Muscle of arm (tissue), 12 donors: Measurements from ENCODE around the gene STK24. TPM values are rescaled to one million over a fixed set of nuclear protein-coding genes. Genes with fewer than 3 reads are reported as not detected.

Source experiments
- DNase-seq: peaks from one replicate; pipeline ENCODE4 v3.0.0-alpha.2; 2013
- polyA plus RNA-seq, 12 donors: library from polyadenylated mRNA; unstranded; fragments of 120-200 nt; gene quantifications; one replicate each; pipeline ENCODE4 v1.2.1, GENCODE V29; 2013; ENCODE audit not compliant: insufficient read length in 12 of 12

The STK24 gene
- polyA plus RNA-seq, 12 donors = 41.5 to 115 (median 46.2) TPM; not detected in 1

DNA sequence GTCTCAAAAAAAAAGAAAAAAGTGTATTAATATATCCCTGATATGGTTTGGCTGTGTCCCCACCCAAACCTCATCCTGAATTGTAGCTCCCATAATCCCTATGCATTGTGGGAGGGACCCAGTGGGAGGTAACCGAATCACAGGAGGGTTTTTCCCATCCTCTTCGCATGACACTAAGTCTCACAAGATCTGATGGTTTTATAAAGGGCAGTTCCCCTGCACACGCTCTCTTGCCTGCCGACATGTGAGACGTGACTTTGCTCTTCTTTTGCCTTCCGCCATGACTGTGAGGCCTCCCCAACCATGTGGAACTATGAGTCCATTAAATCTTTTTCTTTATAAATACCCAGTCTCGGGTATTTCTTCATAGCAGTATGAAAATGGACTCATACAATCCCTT is 17.7 kb downstream of the STK24 start:
- DNase-seq = no peak

DNA sequence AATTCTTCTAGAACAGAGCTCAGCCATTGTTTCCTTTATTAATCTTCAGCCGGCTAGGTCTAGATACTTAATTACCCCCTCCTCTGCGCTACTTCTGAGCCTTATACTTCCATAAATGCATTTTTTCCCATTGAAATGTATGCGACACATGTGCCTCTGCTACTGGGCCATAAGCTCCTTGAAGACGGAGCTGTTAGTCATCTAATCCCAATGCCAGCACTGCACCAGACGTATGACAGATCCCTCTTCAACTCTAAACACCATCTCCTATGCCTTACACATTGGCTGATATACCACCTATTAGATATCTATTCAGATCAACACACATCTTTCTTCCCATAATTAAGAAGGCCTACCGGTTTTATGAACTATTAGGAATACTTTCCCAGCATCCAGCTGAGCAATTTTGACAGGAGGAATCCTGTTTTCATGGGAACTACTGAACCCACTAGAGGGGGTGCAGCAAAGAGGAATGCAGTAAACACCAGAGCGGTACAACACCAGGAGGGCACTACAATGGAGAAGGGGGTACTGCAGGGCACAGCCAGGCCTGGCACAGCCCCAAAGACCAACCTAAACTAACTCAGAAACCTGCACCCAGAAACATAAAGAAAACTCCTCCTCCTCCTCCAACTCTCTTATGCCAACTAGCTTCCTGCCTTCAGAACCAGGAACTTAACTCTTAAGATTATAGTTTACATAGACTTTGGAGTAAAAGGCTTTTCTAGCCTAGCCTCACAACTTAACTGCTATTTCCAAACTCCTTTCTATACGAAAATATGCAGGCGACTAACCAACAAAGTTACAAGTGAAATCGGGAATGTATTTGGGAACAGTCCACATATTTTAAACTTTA is 18.7 kb downstream of the STK24 start:
- no peak for DNase-seq

DNA sequence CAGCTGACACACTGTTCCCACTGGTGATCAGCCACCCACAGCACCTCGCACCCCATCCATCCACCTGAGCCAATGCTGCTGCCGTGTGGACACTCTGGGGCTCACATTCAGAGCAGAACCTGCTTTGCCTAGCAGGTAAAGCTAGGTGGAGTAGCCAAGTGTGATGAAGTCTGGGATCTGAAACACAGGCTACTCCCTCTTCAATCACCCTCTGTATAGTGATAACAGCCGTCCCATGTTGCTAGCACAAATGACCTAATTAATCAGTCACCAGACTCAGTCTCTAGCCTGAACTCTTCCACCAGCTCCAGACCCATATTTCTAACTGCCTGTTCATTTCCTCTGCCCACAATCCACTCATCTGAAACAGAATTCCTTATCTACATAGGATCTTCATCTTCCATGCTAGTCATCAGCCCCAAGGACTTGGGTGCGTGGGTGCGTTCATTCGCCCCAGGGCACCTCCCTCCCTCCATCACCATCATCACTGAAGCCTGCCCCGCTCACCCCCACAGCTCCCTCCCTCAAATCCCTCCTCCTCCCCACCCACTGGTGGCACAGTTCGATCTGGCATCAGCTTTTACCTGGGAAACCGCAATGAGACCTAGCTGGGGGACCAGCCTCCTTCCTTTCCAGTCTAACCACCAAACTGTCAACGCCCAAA is 19.8 kb downstream of the STK24 start:
- no peak for DNase-seq

DNA sequence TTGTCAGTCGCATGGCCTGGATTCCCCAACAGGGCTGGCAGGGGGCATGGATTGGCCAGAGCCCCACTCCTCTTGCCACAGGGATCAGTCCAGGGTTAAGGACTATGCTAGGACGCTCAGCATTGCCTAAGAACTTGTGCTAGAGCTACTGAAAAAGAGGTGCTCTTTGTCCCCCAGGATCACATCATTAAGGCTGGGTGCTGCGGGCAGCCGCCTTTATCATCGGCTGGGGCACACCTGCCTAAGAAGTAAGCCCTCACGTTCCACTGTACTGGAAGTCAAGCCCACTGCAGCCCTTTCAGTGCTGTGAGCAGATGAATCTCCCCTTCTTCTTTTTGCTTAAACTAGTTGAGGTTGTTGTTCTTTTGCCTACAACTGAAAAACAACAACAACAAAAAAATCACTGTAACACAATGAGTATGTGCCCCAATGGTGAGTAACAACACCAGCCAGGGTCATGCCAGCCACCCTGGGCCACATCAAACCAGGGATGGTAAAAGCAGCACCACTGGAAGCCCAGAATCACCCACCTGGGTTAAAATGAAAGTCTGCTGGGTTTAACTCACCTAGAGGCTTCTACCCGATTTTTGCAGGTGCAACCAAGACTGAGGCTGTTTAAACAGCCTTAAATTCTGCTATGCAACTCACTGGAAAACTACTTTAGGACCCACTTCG is 20.6 kb downstream of the STK24 start:
- DNase-seq = no peak

DNA sequence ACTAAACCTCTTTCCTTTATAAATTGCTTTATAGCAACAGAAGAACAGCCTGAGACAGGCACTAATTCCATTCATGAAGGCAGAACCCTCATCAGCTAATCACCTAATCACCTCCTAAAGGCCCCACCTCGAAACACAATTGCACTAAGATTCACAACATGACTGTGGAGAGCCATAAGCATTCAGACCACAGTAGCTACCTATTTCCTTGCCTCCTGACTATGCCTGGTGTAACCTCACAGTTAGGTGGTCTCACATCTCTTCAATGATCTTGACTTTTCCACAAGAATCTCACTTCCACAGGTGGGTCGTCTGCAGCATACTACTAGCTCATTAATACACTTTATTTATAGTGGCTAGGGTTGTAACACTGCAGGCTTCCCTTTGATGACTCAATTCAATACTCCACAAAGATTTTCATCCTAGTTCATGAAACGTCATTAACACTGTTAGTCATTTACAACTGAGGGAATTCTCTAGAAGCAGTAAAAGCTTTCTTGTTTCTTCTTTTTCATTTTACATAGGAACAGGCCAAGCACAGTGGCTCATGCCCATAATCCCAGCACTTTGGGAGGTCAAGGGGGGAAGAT is 27.1 kb downstream of the STK24 start:
- DNase-seq = no peak

DNA sequence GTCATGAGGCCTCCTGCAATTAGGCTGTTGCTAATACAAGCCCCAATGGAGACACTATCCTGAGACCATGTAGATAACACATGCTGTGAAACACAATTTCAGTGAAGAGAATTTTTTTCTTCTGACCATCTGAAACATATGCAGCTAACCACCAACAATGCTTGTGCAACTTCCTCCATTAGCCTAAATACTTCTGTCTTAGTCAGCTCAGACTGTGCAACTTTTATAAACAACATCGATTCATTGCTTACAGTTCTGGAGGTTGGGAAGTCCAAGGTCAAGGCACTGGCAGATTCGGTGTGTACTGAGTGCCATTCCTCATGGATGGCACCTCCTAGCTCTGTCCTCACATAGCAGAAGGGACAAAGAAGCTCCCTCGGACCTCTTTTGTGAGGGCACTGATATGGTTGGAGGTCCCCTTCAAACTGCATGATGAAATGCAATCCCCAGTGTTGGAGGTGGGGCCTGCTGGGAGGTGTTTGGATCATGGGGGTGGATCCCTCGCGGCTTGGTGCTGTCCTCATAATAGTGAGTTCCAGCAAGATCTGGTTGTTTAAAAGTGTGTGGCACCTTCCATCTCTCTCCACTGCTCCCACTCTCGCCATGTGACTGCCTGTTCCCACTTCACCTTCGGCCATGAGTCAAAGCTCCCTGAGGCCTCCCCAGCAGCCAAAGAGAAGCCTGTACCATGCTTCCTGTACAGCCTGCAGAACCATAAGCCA is 27.7 kb downstream of the STK24 start:
- DNase-seq = no peak

DNA sequence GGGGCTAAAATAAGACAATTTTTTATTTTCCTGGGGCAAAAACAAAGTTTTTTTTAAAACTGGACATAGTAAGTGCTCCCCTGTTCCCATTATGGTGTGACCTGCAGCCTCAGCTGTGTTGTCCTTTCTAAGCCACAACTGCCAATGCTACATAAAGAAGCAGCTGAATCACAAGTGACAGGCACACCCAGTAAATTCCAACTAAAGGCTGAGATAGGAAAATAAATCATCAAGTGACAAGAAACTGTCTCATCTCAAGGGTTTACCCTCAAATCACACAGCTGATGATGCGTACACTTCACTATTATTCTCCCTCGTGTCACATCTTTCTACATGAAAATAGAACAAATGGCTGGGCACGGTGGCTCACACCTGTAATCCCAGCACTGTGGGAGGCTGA is 28.7 kb downstream of the STK24 start:
- no peak for DNase-seq

DNA sequence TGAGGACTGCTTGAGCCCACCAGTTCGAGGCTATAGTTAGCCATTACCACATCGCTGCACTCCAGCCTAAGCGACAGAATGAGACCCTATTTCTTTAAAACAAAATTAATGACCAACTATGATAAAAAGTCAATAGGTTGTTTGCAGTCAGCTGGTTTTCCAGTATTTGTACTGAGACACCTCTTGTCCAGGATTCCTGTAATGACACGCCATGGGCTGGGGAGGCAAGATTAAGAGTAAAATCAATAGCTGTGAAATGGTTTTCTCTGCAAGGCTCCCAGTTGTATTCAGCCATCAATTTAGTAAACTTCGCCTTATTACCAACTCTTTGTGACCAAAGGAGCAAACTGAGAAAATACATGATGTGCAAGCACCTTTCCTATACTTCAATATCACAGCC is 29.5 kb downstream of the STK24 start:
- DNase-seq = no peak

DNA sequence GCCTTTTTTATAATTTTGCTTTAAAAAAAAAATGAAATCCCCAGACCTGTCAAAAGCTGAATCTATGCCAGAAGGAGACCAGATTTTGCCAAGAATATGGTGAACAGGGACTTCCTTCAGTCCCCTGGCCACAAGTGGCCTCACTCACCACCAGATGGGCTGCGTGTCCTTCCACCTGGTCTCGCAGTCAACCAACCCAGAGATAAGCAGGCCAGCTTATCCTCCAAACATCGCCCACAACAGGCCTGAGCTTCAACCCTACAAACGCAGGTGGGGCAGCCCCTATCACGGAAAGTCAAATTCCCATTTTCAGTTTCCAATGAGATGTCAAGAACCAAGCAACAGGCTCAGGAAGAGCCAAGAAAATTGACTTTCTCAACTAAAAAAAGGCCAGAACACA is 30.5 kb downstream of the STK24 start:
- no peak for DNase-seq

DNA sequence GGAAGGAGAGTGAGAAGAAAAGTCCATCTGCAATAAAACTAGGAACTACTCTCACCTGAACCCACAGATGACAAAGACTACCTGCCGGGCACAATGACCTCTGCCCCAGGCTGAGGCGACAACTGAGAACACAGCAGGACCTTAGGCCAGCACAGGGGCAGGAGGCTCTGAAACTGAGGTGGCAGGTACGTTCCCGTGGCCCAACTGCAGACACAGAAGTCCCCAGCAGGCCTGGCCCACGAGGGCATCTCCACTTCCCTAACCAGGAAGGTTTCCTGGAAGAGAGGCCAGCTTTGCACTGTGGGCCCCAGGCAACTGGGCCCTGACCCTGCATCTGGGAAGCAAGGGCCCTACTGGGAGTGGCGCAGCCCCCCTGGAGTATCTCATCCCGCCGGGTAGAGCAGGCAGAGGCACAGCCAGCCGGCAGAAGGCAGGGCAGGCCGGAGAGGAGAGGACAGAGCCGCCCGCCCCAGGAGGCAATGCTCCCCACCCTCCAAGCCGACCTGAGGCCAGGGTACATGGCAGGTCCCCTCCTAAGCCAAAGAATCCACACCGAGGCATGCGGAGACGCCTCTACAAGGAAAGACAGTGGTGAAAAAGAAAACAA is 32.7 kb downstream of the STK24 start:
- DNase-seq = no peak

DNA sequence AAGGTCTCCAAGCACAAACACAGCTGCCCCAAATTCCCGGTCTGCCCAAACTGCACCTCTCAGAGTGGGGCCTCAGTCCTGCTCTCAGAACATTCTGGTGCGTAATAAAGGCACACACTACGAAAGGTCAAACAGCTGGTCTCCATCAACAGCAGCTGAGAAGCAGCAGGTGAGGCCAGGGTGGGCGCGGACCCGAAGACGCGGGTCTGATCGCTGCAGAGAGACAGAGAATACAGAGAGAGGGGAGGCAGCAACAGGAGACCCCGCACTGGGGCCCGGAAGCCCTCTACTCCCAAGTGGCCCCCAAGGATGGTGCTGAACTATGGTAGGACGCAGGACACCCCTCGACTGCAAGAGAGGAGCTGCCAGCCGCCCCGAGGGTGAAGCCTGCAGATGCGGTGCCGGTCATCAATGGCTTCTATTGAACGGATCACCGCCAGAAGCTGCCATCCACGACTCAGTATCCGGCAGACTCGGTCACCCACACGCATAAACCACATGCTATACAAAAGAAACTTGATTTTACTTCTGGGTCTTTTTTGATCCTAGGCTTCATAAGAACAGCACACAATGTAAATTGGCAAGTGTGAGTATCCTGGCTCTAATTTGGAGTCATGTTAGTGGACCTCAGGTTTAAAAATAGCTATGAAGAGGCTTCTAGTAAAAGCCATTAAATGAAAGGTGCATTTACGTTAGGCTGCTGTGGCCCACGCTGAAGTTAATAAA is 33.4 kb downstream of the STK24 start:
- DNase-seq = no peak

DNA sequence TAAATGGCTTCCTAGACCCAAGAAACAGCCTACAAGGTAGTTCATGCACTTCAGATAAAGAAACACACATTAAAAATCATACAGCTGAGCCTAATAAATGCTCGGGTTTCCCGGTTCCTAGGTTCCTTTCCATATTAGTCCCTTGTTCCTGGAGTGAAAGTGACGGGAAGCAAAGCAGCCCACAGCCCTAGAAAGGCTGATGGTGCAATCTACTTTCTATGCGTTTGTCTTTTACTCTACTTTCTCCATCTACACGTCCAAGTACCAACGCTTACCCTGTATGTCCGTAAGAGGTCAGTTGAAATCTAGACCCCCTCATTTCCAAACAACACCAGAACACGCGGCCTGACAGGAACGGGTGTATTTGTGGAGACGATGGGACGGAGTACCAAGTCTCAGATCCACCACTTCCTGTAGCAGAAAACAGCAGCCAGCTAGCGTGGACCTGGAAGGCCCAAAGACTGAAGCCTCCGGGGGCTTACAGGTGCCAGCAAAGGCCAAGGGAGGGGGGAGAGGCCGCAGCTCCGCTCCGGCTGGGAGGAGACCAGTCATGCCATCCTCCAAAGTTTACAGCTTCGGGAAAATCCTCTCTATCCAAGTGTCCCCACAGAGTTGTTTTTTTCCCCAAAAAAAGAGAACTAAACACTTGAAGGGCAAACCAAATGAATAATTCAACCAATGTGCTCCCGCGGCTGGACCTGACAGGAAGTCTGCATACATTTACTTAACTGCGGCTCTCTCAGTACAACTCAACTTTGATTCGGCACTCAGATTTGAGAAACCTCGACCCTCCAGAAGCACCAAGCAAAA is 34.1 kb downstream of the STK24 start:
- no peak for DNase-seq

DNA sequence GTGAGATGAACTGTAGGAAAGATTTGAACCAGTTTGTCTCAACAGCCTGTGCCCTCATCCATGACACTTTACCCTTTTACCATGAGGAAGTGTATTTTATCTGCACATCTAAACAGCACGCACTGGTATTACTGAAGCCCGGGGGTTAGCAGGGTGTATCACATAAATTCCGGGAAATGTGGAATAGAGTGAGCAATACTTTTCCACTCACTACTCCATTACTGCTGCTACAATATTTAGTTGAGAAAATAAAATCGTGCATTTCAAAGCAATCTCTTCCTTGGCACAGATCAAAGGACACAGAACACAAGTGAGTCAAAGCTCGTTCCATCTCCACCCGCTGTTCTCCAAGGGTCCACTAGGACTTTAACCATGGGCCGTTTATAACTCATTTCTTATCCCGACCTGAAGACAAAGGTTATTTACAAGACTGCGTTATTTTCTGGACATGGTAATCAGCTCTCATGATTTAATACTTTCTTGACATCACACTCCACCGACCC is 35.2 kb downstream of the STK24 start:
- DNase-seq = no peak

DNA sequence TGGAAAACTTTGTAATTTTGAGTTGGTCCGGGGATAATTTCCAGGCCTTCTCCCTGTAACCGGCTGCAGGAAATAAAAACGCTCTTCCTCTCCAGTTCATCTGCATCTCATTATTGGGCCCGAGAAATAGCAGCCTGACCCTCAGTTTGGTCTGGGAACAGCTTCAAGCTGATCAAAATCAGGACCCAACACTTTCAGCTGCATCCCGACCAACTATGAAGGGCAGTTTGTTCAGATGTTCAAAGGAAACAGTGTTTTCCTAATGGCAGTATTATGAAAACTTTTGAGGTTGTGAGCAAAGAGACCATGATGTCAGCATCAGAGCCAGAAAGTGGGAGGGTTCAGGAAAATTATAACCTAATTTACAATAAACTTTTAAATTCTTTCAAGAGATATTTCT is 35.7 kb downstream of the STK24 start:
- DNase-seq = no peak

DNA sequence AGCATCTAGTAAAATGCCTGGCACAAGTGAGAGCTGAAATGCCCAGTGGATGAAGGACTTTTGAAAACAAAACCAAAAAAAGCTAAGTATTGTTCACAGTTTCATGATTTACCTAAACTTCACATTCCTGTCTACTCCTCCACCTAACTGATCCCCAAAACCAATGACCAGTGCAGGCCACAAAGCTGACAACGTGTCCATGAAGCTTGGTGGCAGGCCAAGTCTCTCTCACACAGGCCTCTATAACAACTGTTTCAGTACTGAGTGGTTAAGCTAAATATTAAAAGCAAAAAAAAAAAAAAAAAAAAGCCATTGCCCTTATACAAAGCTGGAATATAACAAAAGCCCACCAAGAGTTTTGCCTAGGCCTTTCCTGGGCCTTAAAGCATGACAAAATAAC is 36.4 kb downstream of the STK24 start:
- no peak for DNase-seq

DNA sequence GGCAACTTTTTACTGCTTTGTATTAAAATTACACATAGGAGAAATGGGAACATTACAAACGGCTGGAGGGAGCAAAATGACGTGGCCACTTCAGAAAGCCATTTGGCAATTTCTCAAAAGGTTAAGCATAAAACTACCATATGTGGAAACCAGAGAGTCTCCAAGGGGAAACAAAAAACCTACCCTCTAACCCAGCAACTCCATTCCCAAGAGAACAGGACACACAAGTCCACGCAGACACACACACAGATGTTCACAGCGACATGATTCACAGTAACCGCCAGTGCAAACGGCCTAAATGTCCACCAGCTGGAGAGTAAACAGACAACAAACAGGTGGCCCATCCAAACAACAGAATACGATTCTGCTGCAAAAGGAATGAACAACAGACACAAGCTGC is 37.2 kb downstream of the STK24 start:
- no peak for DNase-seq

DNA sequence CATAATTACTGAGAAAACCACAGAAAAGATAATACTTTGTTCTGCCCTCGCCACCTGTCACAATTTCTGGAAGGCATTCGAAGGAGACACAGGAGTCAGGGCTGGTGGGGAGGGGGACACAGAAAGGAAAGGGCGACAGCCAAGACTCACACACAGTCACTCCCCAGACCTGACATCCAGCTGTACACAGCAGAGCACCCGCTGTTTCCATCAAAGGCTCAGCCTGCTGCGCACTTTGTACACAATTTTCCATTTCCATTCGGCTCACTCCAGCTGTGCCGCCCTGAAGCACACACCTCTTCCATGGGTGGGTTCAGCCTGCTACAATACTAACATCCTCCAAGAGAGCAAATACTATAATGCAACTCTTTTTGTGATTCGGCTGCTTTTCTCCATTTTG is 38.0 kb downstream of the STK24 start:
- DNase-seq = no peak

DNA sequence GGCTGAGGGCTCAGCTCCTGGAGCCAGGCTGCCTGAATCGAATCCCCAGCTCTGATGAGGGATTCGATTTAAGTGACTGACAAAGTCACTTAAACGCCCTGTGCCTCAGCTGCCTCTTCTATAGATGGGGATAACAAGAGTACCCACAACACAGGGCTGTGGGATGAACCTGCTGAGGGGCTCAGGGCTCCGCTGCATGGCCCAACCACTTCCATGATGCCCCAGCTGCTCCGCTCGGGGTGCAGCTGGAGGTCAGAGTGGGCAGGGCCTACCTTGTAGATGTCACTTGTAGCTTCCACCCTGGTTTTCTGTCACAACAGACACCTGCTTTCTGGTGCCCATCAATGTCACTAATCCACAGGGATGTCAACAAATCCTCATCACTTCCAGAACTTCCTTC is 39.2 kb downstream of the STK24 start:
- no peak for DNase-seq

DNA sequence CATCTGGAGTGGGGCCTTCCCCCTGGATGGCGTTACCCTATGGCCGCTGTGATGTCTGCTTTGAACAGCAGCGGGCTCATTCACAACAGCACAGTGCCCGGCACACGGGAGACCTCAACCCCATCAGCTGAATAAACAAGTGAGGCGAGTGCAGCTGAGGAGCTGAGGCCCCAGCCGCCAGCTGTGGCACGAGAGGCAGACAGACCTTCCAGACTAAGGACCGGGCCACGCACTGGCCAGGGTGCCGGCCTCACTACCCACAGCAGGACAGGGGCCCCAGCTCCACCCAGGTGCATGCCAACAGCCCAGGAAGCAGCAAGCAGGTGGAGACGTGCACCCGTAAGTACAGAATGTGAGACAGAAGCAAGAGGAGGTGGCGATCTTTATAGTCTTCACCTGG is 39.6 kb downstream of the STK24 start:
- DNase-seq = no peak

DNA sequence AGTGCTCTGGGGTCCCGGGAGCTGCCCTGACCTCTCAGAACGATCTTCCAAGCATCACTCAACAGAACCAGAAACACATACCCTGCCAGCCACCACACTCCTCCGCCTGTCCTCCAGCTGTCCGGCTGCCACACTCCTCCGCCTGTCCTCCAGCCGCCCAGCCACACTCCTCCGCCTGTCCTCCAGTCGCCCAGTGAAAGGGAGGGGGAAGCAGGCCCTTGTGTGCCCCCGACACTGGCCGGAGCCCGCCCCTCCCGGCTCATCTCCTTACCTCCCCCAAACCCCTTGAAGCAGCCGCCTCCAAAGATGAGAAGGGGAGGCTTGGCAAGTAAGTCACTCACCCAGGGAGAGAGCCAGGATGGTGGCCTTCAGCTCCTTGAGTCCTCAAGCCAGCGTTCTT is 40.2 kb downstream of the STK24 start:
- no peak for DNase-seq
